ENCODE measurements around the gene DNAH2.

- no peak for TF ChIP-seq EZH2phosphoT487 (IDR thresholded peaks at IDR 0.05; ENCODE audit: low read length)
- no peak for TF ChIP-seq CTCF (IDR thresholded peaks at IDR 0.05; ENCODE audit: low read length)
- TF ChIP-seq EZH2 (optimal IDR thresholded peaks at IDR 0.05; ENCODE audit: low read depth, low read length), result no peak
Observed at GRCh38 chr17:7748076-7748775, 30.7 kb downstream of the DNAH2 start.

All from MM.1S (cell line).